ENCODE data around the gene PRPF38B. TPM values are rescaled to one million over a fixed set of nuclear protein-coding genes. Genes with fewer than 3 reads are reported as not detected.
"Not testable (repeated sequence)": the region's sequence is repeated elsewhere in the genome, so short reads cannot be mapped to it uniquely, and the experiment has no call there.

PRPF38B gene
- polyA plus RNA-seq (ENCODE audit: insufficient read length in 3 of 3), result 10 to 100 TPM; 65.8 to 94.9 (median 90.2) TPM
- long read RNA-seq, donor 1, transcript PRPF38B-203 (6 exons, 3,693 nt), result major isoform, 27 of 31 reads
- long read RNA-seq, donor 1, partial matches to known transcripts, result 0 of 31 reads
- long read RNA-seq, donor 1, other reads (novel, unspliced or antisense), result 0 of 31 reads
- long read RNA-seq, donor 2, transcript PRPF38B-203 (6 exons, 3,693 nt), result major isoform, 16 of 32 reads
- long read RNA-seq, donor 2, transcript PRPF38B-205 (2 exons, 1,352 nt), result major isoform, 16 of 32 reads
- long read RNA-seq, donor 2, partial matches to known transcripts, result 0 of 32 reads
- long read RNA-seq, donor 2, other reads (novel, unspliced or antisense), result 0 of 32 reads
- long read RNA-seq, donor 3, transcript PRPF38B-205 (2 exons, 1,352 nt), result minor isoform, 9 of 31 reads
- long read RNA-seq, donor 3, transcript PRPF38B-203 (6 exons, 3,693 nt), result major isoform, 20 of 31 reads
- long read RNA-seq, donor 3, partial matches to known transcripts, result 0 of 31 reads
- long read RNA-seq, donor 3, other reads (novel, unspliced or antisense), result 0 of 31 reads
- long read RNA-seq, donor 4, transcript PRPF38B-203 (6 exons, 3,693 nt), result major isoform, 15 of 23 reads
- long read RNA-seq, donor 4, transcript PRPF38B-205 (2 exons, 1,352 nt), result minor isoform, 8 of 23 reads
- long read RNA-seq, donor 4, partial matches to known transcripts, result 0 of 23 reads
- long read RNA-seq, donor 4, other reads (novel, unspliced or antisense), result 0 of 23 reads
- long read RNA-seq, donor 5, transcript PRPF38B-203 (6 exons, 3,693 nt), result major isoform, 11 of 15 reads
- long read RNA-seq, donor 5, partial matches to known transcripts, result 0 of 15 reads
- long read RNA-seq, donor 5, other reads (novel, unspliced or antisense), result 0 of 15 reads
- long read RNA-seq, donor 6, transcript PRPF38B-205 (2 exons, 1,352 nt), result minor isoform, 11 of 33 reads
- long read RNA-seq, donor 6, transcript PRPF38B-203 (6 exons, 3,693 nt), result major isoform, 16 of 33 reads
- long read RNA-seq, donor 6, partial matches to known transcripts, result 5 of 33 reads
- long read RNA-seq, donor 6, other reads (novel, unspliced or antisense), result 0 of 33 reads
- long read RNA-seq, donor 7, transcript PRPF38B-205 (2 exons, 1,352 nt), result minor isoform, 12 of 84 reads
- long read RNA-seq, donor 7, transcript PRPF38B-203 (6 exons, 3,693 nt), result major isoform, 22 of 84 reads
- long read RNA-seq, donor 7, partial matches to known transcripts, result 50 of 84 reads
- long read RNA-seq, donor 7, other reads (novel, unspliced or antisense), result 0 of 84 reads
- long read RNA-seq, donor 8, transcript PRPF38B-203 (6 exons, 3,693 nt), result major isoform, 12 of 15 reads
- long read RNA-seq, donor 8, partial matches to known transcripts, result 0 of 15 reads
- long read RNA-seq, donor 8, other reads (novel, unspliced or antisense), result 0 of 15 reads
- long read RNA-seq, donor 9, transcript PRPF38B-205 (2 exons, 1,352 nt), result minor isoform, 11 of 62 reads
- long read RNA-seq, donor 9, transcript PRPF38B-203 (6 exons, 3,693 nt), result major isoform, 24 of 62 reads
- long read RNA-seq, donor 9, partial matches to known transcripts, result 27 of 62 reads
- long read RNA-seq, donor 9, other reads (novel, unspliced or antisense), result 0 of 62 reads
- long read RNA-seq, donor 10, transcript PRPF38B-203 (6 exons, 3,693 nt), result major isoform, 19 of 41 reads
- long read RNA-seq, donor 10, transcript PRPF38B-205 (2 exons, 1,352 nt), result minor isoform, 17 of 41 reads
- long read RNA-seq, donor 10, partial matches to known transcripts, result 5 of 41 reads
- long read RNA-seq, donor 10, other reads (novel, unspliced or antisense), result 0 of 41 reads
- long read RNA-seq, donor 11, transcript PRPF38B-205 (2 exons, 1,352 nt), result minor isoform, 6 of 21 reads
- long read RNA-seq, donor 11, transcript PRPF38B-203 (6 exons, 3,693 nt), result major isoform, 14 of 21 reads
- long read RNA-seq, donor 11, partial matches to known transcripts, result 0 of 21 reads
- long read RNA-seq, donor 11, other reads (novel, unspliced or antisense), result 0 of 21 reads
- long read RNA-seq, donor 12, transcript PRPF38B-205 (2 exons, 1,352 nt), result minor isoform, 15 of 60 reads
- long read RNA-seq, donor 12, transcript PRPF38B-203 (6 exons, 3,693 nt), result major isoform, 23 of 60 reads
- long read RNA-seq, donor 12, partial matches to known transcripts, result 17 of 60 reads
- long read RNA-seq, donor 12, other reads (novel, unspliced or antisense), result 0 of 60 reads
- long read RNA-seq, donor 13, transcript PRPF38B-205 (2 exons, 1,352 nt), result major isoform, 20 of 24 reads
- long read RNA-seq, donor 13, partial matches to known transcripts, result 0 of 24 reads
- long read RNA-seq, donor 13, other reads (novel, unspliced or antisense), result 0 of 24 reads
- long read RNA-seq, donor 14, result 0 reads
- long read RNA-seq, donor 15, transcript PRPF38B-205 (2 exons, 1,352 nt), result minor isoform, 22 of 48 reads
- long read RNA-seq, donor 15, transcript PRPF38B-203 (6 exons, 3,693 nt), result major isoform, 25 of 48 reads
- long read RNA-seq, donor 15, partial matches to known transcripts, result 0 of 48 reads
- long read RNA-seq, donor 15, other reads (novel, unspliced or antisense), result 0 of 48 reads
- long read RNA-seq, donor 16, transcript PRPF38B-205 (2 exons, 1,352 nt), result minor isoform, 10 of 40 reads
- long read RNA-seq, donor 16, transcript PRPF38B-203 (6 exons, 3,693 nt), result major isoform, 29 of 40 reads
- long read RNA-seq, donor 16, partial matches to known transcripts, result 0 of 40 reads
- long read RNA-seq, donor 16, other reads (novel, unspliced or antisense), result 0 of 40 reads

- peak; percentile 95 for DNase-seq
Observed at GRCh38 chr1:108691942-108692723, at the start of gene PRPF38B. PRPF38B (plus strand) TSS chr1:108692310; CDS start chr1:108692592, 282 bp downstream.

GRCh38 chr1:108643492-108644335, 48.4 kb upstream of the PRPF38B start:
- DNase-seq, result peak; percentile 66

- DNase-seq, result no peak
Observed at GRCh38 chr1:108644984-108645383, 47.1 kb upstream of the PRPF38B start.

- DNase-seq, result no peak
Observed at GRCh38 chr1:108645564-108646184, 46.4 kb upstream of the PRPF38B start.

GRCh38 chr1:108646265-108646647, 45.9 kb upstream of the PRPF38B start:
- DNase-seq, result no peak

- DNase-seq, result peak; percentile 34
Observed at GRCh38 chr1:108646648-108647269, 45.4 kb upstream of the PRPF38B start.

- DNase-seq, result no peak
Observed at GRCh38 chr1:108653431-108654105, 38.5 kb upstream of the PRPF38B start.

- DNase-seq, result no peak
Observed at GRCh38 chr1:108657356-108658080, 34.6 kb upstream of the PRPF38B start.

- peak; percentile 66 for DNase-seq
Observed at GRCh38 chr1:108661030-108661609, 31.0 kb upstream of the PRPF38B start, which contains the start of gene HENMT1. HENMT1 (minus strand) TSS chr1:108661093; CDS start chr1:108659884, 1,209 bp downstream.

- DNase-seq, result no peak
Observed at GRCh38 chr1:108663074-108663473, 29.0 kb upstream of the PRPF38B start.

- no peak for DNase-seq
Observed at GRCh38 chr1:108664481-108664880, 27.6 kb upstream of the PRPF38B start.

- no peak for DNase-seq
Observed at GRCh38 chr1:108665067-108665466, 27.0 kb upstream of the PRPF38B start.

GRCh38 chr1:108665771-108666170, 26.3 kb upstream of the PRPF38B start:
- DNase-seq, result no peak

- not testable (repeated sequence) for DNase-seq
Observed at GRCh38 chr1:108667422-108667821, 24.7 kb upstream of the PRPF38B start.
